ENCODE results near the gene SOS2.

- TF ChIP-seq CTCF (IDR thresholded peaks at IDR 0.05) (no peak), POLR2A (IDR thresholded peaks at IDR 0.05) (no peak)
These were observed 120.9 kb downstream of the SOS2 start for GRCh38 chr14:50110323-50111037.

Data from lower leg skin (tissue), 3 donors.